Nephron (organoid): ENCODE data around the gene VAV1.
"Not testable (repeated sequence)": the region's sequence is repeated elsewhere in the genome, so short reads cannot be mapped to it uniquely, and the experiment has no call there.

Experiments
- H3K27ac Mint-ChIP-seq, 3 experiments: 2 replicates each; pipeline ENCODE4 v1.8.0; 2020; ENCODE audit warnings: mixed read lengths in 3 of 3, mild to moderate bottlenecking in 2 of 3, moderate library complexity in 1 of 3
- H3K27me3 Mint-ChIP-seq: 2 replicates; pipeline ENCODE4 v1.8.0; 2021; ENCODE audit warnings: low read depth, mild to moderate bottlenecking, moderate library complexity, mixed read lengths
- H3K36me3 Mint-ChIP-seq: 2 replicates; pipeline ENCODE4 v1.8.0; 2020; ENCODE audit warnings: low read depth, mixed read lengths
- H3K4me1 Mint-ChIP-seq: 2 replicates; pipeline ENCODE4 v1.8.0; 2020; ENCODE audit warnings: mixed read lengths
- H3K4me3 Mint-ChIP-seq, 3 experiments: 2 replicates each; pipeline ENCODE4 v1.8.0; 2020; ENCODE audit warnings: mild to moderate bottlenecking in 3 of 3, mixed read lengths in 3 of 3, moderate library complexity in 2 of 3
- H3K9me3 Mint-ChIP-seq: 2 replicates; pipeline ENCODE4 v1.8.0; 2020; ENCODE audit warnings: mixed read lengths
- TF ChIP-seq, protein P1 (sequence below), 3 experiments: fragments of 200-600 bp; sonication (generic); IDR thresholded peaks; one replicate each; pipeline ENCODE4 v1.5.0; 2021; ENCODE audit warnings: antibody characterized with exemption in 3 of 3; ENCODE audit not compliant: unreplicated experiment in 3 of 3

The VAV1 gene

DNA sequence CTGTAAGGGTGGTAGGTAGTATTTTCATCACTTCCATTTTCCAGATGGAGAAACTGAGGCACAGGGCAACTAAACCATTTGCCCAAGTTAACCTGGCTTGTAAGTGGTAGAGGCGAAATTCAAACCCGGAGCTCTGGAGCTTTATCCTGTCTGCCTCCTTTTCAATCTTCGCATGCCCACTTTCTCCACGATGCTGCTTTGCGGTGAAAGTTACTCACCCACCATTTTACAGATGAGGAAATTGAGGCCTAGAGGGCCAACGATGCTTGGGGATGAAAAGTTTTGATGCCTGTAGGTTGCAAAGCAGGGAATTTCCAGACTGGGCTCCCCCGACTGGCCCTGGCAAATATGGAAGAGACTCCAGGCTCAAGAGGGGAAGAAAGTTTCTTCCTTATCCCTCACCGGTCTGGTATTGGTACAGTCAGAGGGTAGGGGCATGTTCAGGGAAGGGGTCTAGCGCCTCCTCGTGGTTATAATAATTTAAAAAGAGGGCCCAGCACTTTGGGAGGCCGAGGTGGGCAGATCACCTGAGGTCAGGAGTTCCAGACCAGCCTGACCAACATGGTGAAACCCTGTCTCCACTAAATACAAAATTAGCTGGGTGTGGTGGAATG is 3.4 kb upstream of the VAV1 start:
- TF ChIP-seq, protein P1, sequence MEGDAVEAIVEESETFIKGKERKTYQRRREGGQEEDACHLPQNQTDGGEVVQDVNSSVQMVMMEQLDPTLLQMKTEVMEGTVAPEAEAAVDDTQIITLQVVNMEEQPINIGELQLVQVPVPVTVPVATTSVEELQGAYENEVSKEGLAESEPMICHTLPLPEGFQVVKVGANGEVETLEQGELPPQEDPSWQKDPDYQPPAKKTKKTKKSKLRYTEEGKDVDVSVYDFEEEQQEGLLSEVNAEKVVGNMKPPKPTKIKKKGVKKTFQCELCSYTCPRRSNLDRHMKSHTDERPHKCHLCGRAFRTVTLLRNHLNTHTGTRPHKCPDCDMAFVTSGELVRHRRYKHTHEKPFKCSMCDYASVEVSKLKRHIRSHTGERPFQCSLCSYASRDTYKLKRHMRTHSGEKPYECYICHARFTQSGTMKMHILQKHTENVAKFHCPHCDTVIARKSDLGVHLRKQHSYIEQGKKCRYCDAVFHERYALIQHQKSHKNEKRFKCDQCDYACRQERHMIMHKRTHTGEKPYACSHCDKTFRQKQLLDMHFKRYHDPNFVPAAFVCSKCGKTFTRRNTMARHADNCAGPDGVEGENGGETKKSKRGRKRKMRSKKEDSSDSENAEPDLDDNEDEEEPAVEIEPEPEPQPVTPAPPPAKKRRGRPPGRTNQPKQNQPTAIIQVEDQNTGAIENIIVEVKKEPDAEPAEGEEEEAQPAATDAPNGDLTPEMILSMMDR (IDR thresholded peaks at IDR 0.05; ENCODE audit: unreplicated experiment in 3 of 3) = peak in 1 of 3 experiments; percentile 19
- Mint-ChIP-seq H3K4me1 (peaks cover 11% of the 10 kb centered on the region), H3K27me3 (peaks cover 60% of the 10 kb centered on the region), H3K9me3 (no peaks in the 10 kb centered on the region), H3K36me3 (no peaks in the 10 kb centered on the region), H3K4me3 (no peak overlapping the region), H3K27ac (no peak overlapping the region)

DNA sequence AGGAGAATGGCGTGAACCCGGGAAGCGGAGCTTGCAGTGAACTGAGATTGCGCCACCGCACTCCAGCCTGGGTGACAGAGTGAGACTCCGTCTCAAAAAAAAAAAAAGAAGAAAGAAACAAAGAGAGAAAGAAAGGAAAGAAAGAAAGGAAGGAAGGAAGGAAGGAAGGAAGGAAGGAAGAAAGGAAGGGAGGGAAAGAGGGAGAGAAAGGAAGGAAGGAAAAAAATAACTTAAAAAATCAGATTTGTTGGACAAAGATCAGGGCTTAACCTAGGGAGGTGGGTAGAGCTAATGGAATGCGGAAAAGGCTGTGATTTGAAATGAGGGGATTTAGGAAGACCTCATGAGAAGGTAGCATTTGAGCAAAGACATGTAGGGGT is 870 bp upstream of the VAV1 start:
- not testable (repeated sequence) for H3K4me1 Mint-ChIP-seq, H3K27ac Mint-ChIP-seq, H3K9me3 Mint-ChIP-seq, H3K4me3 Mint-ChIP-seq, H3K36me3 Mint-ChIP-seq
- H3K27me3 Mint-ChIP-seq = peaks cover 39% of the 10 kb centered on the region

DNA sequence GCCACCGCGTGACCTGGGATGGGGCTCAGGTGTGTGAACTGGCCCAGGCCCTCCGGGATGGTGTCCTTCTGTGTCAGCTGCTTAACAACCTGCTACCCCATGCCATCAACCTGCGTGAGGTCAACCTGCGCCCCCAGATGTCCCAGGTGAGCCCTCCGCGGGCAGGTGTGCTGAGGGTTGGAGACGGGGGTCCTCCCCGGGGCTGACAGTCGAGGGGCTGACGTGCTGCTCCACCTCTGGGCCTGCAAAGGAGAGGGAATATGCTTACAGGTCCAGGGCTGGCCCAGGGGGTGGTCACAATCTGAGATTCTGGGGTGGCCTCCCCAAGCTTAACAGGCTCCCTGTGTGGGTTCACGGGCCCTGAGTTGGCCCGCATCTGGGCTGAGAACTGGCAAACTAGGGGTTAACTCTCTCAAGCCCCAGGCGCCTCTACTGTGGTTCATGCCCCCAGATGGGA is 386 bp downstream of the VAV1 start:
- peaks cover 2% of the 10 kb centered on the region for H3K9me3 Mint-ChIP-seq
- no peak overlapping the region for H3K4me3 Mint-ChIP-seq
- H3K27ac Mint-ChIP-seq = no peak overlapping the region
- no peaks in the 10 kb centered on the region for H3K4me1 Mint-ChIP-seq
- no peaks in the 10 kb centered on the region for H3K36me3 Mint-ChIP-seq
- TF ChIP-seq, protein P1 (IDR thresholded peaks at IDR 0.05; ENCODE audit: unreplicated experiment in 3 of 3) = no peak
- peaks cover 32% of the 10 kb centered on the region for H3K27me3 Mint-ChIP-seq

DNA sequence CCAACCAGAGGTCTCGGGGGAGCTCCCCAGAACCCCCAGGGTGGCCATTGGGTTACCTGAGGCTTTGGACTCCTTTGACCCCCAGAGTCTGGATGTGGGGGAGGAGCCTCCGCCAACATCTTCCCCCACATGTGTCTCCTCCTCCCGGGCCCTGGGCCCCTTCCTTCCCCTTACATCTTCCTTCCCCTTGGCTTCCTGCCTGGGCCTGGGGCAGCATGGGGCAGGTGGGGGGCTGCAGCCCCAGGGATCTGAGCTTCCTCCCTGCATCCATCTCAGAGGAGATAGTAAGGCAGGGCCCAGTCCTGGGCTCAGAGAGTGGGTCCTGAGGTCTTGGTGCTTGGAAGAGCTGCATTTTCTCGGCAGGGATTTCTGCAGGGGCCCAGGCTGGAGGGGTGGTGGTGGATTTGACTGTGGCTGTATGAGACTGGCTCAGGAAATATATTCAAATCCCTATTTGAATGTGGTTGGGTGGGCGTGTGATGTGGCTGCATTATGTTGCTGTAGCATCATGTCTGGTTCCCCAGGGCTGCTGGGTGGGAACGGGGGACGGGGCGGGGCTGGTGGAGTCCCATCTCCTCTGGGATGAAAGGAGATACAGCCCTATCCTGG is 919 bp downstream of the VAV1 start:
- Mint-ChIP-seq H3K9me3 (peaks cover 2% of the 10 kb centered on the region), H3K27me3 (peaks cover 27% of the 10 kb centered on the region), H3K27ac (no peak overlapping the region), H3K36me3 (no peaks in the 10 kb centered on the region), H3K4me1 (no peaks in the 10 kb centered on the region), H3K4me3 (no peak overlapping the region)
- TF ChIP-seq, protein P1 (IDR thresholded peaks at IDR 0.05; ENCODE audit: unreplicated experiment in 3 of 3) = no peak

DNA sequence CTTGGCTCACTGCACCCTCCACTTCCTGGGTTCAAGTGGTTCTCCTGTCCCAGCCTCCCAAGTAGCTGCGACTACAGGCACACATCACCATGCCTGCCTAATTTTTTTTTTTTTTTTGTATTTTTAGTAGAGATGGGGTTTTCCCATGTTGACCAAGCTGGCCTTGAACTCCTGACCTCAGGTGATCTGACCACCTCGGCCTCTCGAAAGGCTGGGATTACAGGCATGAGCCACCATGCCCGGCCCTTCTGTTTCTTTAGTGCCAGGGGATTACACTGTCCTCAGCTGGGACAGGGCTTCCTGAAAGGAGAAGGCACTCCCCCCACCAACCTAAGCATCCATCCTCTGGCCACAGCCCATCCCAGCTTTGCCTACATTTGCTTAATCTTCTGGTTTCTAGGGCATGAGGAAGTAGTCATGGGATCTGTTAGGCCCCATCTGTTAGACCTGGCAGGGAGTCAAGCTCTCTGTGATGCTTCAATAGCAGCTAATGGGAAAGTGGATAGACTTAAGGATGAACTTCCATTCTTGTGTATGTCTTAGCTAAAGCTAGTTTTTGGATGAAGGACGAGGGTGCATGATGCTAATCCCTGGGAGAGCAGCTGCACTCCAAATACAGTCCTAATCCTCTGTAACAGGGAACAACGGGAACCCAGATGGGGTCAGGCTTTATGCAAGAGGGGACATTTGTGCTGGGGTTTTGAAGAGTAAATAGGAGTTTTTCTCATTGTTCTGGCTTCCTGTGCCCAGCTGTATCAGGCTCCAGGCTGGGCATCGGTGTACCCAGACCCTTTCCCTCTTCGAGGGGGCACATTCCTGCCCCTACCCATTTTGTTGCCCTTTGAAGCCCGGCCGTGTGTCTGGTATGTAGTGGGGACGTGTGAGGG is 2.6 kb downstream of the VAV1 start:
- Mint-ChIP-seq H3K36me3 (no peaks in the 10 kb centered on the region), H3K4me3 (no peak overlapping the region), H3K27me3 (peaks cover 18% of the 10 kb centered on the region), H3K27ac (no peak overlapping the region), H3K4me1 (no peaks in the 10 kb centered on the region), H3K9me3 (peaks cover 2% of the 10 kb centered on the region)
- TF ChIP-seq, protein P1 (IDR thresholded peaks at IDR 0.05; ENCODE audit: unreplicated experiment in 3 of 3) = no peak

DNA sequence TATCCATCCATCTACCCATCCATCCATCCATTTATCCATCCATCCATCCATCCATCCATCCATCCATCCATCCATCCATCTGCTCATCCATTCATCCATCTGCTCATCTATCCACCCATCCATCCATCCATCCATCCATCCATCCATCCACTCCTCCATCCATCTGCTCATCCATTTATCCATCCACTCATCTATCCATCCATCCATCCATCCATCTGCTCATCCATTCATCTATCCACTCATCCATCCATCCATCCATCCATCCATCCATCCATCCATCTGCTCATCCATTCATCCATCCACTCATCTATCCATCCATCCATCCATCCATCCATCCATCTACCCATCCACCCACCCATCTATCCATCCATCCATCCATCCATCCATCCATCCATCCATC is 3.5 kb downstream of the VAV1 start:
- H3K27ac Mint-ChIP-seq, H3K4me3 Mint-ChIP-seq, H3K36me3 Mint-ChIP-seq, H3K4me1 Mint-ChIP-seq, H3K9me3 Mint-ChIP-seq: not testable (repeated sequence)
- H3K27me3 Mint-ChIP-seq = peaks cover 11% of the 10 kb centered on the region
